GM23338 (cell line): ENCODE data around the gene ZNF514. TPM values are rescaled to one million over a fixed set of nuclear protein-coding genes. Genes with fewer than 3 reads are reported as not detected.

ENCODE experiments used
- ATAC-seq: fragments of 200-7000 bp; cut with Tn5 transposase; 3 replicates; pipeline ENCODE4 v1.9.1; 2020
- DNase-seq: peaks from one replicate; pipeline ENCODE4 v3.0.0-alpha.2; 2015; ENCODE audit warnings: low spot score
- H2AFZ ChIP-seq: fragments of 200-600 bp; sonication (generic); 2 replicates; pipeline ENCODE4 v1.8.0; 2016; ENCODE audit warnings: antibody characterized with exemption, mild to moderate bottlenecking, moderate library complexity
- H3F3A ChIP-seq: fragments of 200-600 bp; sonication (generic); replicated peaks from 2 replicates; pipeline ENCODE4 v1.8.0; 2017; ENCODE audit warnings: antibody characterized with exemption, mixed run types, low read depth
- H3K27ac ChIP-seq: fragments of 200-600 bp; sonication (generic); 2 replicates; pipeline ENCODE4 v1.6.1; 2016; ENCODE audit warnings: low read depth
- H3K27me3 ChIP-seq: fragments of 200-600 bp; sonication (generic); 2 replicates; pipeline ENCODE4 v1.8.0; 2016; ENCODE audit warnings: mild to moderate bottlenecking, mixed run types, moderate library complexity; ENCODE audit not compliant: insufficient read depth
- H3K36me3 ChIP-seq: fragments of 200-600 bp; sonication (generic); 2 replicates; pipeline ENCODE4 v1.8.0; 2016; ENCODE audit warnings: mild to moderate bottlenecking; ENCODE audit not compliant: insufficient read depth
- H3K4me1 ChIP-seq: fragments of 200-600 bp; sonication (generic); 2 replicates; pipeline ENCODE4 v1.8.0; 2016; ENCODE audit warnings: mild to moderate bottlenecking, moderate library complexity; ENCODE audit not compliant: insufficient read depth
- H3K4me2 ChIP-seq: fragments of 200-600 bp; sonication (generic); 2 replicates; pipeline ENCODE4 v1.7.1; 2017; ENCODE audit warnings: mixed run types
- H3K4me3 ChIP-seq: fragments of 200-600 bp; sonication (generic); 2 replicates; pipeline ENCODE4 v1.6.1; 2016; ENCODE audit warnings: mixed run types
- H3K79me2 ChIP-seq: fragments of 200-600 bp; sonication (generic); replicated peaks from 2 replicates; pipeline ENCODE4 v1.8.0; 2017; ENCODE audit warnings: mild to moderate bottlenecking; ENCODE audit not compliant: insufficient read depth
- H3K9me2 ChIP-seq: fragments of 200-600 bp; sonication (generic); 2 replicates; pipeline ENCODE4 v1.8.0; 2017; ENCODE audit not compliant: insufficient read depth
- H4K20me1 ChIP-seq: fragments of 200-600 bp; sonication (generic); replicated peaks from 2 replicates; pipeline ENCODE4 v1.8.0; 2017; ENCODE audit warnings: mild to moderate bottlenecking; ENCODE audit not compliant: insufficient read depth
- H3K27ac Mint-ChIP-seq: 2 replicates; pipeline ENCODE4 v1.8.0; 2020; ENCODE audit warnings: inconsistent platforms, mild to moderate bottlenecking, moderate library complexity, mixed read lengths
- H3K27me3 Mint-ChIP-seq: 3 replicates; pipeline ENCODE4 v1.8.0; 2022; ENCODE audit warnings: low read depth, mild to moderate bottlenecking, moderate library complexity, mixed read lengths, inconsistent platforms; ENCODE audit not compliant: insufficient read depth, poor library complexity
- H3K36me3 Mint-ChIP-seq: 3 replicates; pipeline ENCODE4 v1.8.0; 2021; ENCODE audit warnings: low read depth, mild to moderate bottlenecking, inconsistent platforms, moderate library complexity, mixed read lengths
- H3K4me1 Mint-ChIP-seq: 3 replicates; pipeline ENCODE4 v1.8.0; 2020; ENCODE audit warnings: mild to moderate bottlenecking, inconsistent platforms, mixed read lengths
- H3K4me3 Mint-ChIP-seq: 3 replicates; pipeline ENCODE4 v1.8.0; 2021; ENCODE audit warnings: moderate library complexity, mild to moderate bottlenecking, inconsistent platforms, mixed read lengths
- H3K9me3 Mint-ChIP-seq: 3 replicates; pipeline ENCODE4 v1.8.0; 2020; ENCODE audit warnings: moderate library complexity, mild to moderate bottlenecking, inconsistent platforms, mixed read lengths
- CREB1 ChIP-seq: fragments of 250-450 bp; sonication (Bioruptor Pico); IDR thresholded peaks from 2 replicates; pipeline ENCODE4 v1.5.0; 2020; ENCODE audit warnings: low read depth, mild to moderate bottlenecking, moderate library complexity
- CTCF ChIP-seq, 2 experiments: fragments of 200-600 bp in 1 of 2; sonication (generic) in 1 of 2; conservative IDR thresholded peaks; 2 replicates each; pipeline versions ENCODE4 v1.5.1 to v1.6.1; 2016 to 2017; ENCODE audit warnings: antibody characterized with exemption in 2 of 2, low read depth in 2 of 2, mild to moderate bottlenecking in 2 of 2, moderate library complexity in 1 of 2
- EZH2 ChIP-seq: fragments of 200-600 bp; sonication (generic); IDR thresholded peaks from one replicate; pipeline ENCODE4 v1.8.0; 2017; ENCODE audit warnings: antibody characterized with exemption, mild to moderate bottlenecking, low read depth; ENCODE audit not compliant: unreplicated experiment
- EZH2phosphoT487 ChIP-seq: fragments of 200-600 bp; sonication (generic); IDR thresholded peaks from one replicate; pipeline ENCODE4 v1.8.1; 2018; ENCODE audit warnings: antibody characterized with exemption; ENCODE audit not compliant: unreplicated experiment
- JUNB ChIP-seq: IDR thresholded peaks from one replicate; pipeline ENCODE4 v1.6.1; 2016; ENCODE audit warnings: antibody characterized with exemption; ENCODE audit not compliant: unreplicated experiment
- NANOG ChIP-seq: IDR thresholded peaks from 2 replicates; pipeline ENCODE4 v1.6.1; 2016; ENCODE audit warnings: antibody characterized with exemption, borderline replicate concordance
- POLR2AphosphoS5 ChIP-seq: IDR thresholded peaks from 2 replicates; pipeline ENCODE4 v1.6.1; 2016; ENCODE audit warnings: antibody characterized with exemption, low read depth
- STAT1 ChIP-seq: IDR thresholded peaks from one replicate; pipeline ENCODE4 v1.6.1; 2016; ENCODE audit warnings: antibody characterized with exemption; ENCODE audit not compliant: unreplicated experiment
- ZNF114 ChIP-seq: fragments of 250-450 bp; sonication (Bioruptor Pico); IDR thresholded peaks from 2 replicates; pipeline ENCODE4 v1.5.0; 2020; ENCODE audit warnings: mild to moderate bottlenecking, moderate library complexity
- ZNF331 ChIP-seq: fragments of 250-450 bp; sonication (Bioruptor Pico); IDR thresholded peaks from 2 replicates; pipeline ENCODE4 v1.5.0; 2020; ENCODE audit warnings: low read depth, mild to moderate bottlenecking, moderate library complexity
- polyA plus RNA-seq: library from polyadenylated mRNA; unstranded; fragments of >200 nt; fragmentation: Nextera tagmentation; extraction: Ambion mirVana; gene quantifications from 2 replicates; pipeline ENCODE4 v1.2.1, GENCODE V29; 2016
- total RNA-seq: library from RNA; depleted of rRNA; stranded (reverse); fragments of >200 nt; shearing (Covaris generic); gene quantifications from 2 replicates; pipeline ENCODE4 v1.2.3, GENCODE V29; 2014
- TF ChIP-seq, protein P1 (sequence below): fragments of 250-450 bp; sonication (Bioruptor Pico); IDR thresholded peaks from 2 replicates; pipeline ENCODE4 v1.5.0; 2020; ENCODE audit warnings: mild to moderate bottlenecking, moderate library complexity
- TF ChIP-seq, protein P2 (sequence below): IDR thresholded peaks from one replicate; pipeline ENCODE4 v1.6.1; 2018; ENCODE audit warnings: antibody characterized with exemption; ENCODE audit not compliant: unreplicated experiment

The ZNF514 gene
- total and polyA plus RNA-seq, 2 experiments from 2014 or later, result 7.2 to 9.3 TPM

GRCh38 chr2:95174031-95174542 is 14.4 kb upstream of the ZNF514 start (continued):
- TF ChIP-seq, protein P1, sequence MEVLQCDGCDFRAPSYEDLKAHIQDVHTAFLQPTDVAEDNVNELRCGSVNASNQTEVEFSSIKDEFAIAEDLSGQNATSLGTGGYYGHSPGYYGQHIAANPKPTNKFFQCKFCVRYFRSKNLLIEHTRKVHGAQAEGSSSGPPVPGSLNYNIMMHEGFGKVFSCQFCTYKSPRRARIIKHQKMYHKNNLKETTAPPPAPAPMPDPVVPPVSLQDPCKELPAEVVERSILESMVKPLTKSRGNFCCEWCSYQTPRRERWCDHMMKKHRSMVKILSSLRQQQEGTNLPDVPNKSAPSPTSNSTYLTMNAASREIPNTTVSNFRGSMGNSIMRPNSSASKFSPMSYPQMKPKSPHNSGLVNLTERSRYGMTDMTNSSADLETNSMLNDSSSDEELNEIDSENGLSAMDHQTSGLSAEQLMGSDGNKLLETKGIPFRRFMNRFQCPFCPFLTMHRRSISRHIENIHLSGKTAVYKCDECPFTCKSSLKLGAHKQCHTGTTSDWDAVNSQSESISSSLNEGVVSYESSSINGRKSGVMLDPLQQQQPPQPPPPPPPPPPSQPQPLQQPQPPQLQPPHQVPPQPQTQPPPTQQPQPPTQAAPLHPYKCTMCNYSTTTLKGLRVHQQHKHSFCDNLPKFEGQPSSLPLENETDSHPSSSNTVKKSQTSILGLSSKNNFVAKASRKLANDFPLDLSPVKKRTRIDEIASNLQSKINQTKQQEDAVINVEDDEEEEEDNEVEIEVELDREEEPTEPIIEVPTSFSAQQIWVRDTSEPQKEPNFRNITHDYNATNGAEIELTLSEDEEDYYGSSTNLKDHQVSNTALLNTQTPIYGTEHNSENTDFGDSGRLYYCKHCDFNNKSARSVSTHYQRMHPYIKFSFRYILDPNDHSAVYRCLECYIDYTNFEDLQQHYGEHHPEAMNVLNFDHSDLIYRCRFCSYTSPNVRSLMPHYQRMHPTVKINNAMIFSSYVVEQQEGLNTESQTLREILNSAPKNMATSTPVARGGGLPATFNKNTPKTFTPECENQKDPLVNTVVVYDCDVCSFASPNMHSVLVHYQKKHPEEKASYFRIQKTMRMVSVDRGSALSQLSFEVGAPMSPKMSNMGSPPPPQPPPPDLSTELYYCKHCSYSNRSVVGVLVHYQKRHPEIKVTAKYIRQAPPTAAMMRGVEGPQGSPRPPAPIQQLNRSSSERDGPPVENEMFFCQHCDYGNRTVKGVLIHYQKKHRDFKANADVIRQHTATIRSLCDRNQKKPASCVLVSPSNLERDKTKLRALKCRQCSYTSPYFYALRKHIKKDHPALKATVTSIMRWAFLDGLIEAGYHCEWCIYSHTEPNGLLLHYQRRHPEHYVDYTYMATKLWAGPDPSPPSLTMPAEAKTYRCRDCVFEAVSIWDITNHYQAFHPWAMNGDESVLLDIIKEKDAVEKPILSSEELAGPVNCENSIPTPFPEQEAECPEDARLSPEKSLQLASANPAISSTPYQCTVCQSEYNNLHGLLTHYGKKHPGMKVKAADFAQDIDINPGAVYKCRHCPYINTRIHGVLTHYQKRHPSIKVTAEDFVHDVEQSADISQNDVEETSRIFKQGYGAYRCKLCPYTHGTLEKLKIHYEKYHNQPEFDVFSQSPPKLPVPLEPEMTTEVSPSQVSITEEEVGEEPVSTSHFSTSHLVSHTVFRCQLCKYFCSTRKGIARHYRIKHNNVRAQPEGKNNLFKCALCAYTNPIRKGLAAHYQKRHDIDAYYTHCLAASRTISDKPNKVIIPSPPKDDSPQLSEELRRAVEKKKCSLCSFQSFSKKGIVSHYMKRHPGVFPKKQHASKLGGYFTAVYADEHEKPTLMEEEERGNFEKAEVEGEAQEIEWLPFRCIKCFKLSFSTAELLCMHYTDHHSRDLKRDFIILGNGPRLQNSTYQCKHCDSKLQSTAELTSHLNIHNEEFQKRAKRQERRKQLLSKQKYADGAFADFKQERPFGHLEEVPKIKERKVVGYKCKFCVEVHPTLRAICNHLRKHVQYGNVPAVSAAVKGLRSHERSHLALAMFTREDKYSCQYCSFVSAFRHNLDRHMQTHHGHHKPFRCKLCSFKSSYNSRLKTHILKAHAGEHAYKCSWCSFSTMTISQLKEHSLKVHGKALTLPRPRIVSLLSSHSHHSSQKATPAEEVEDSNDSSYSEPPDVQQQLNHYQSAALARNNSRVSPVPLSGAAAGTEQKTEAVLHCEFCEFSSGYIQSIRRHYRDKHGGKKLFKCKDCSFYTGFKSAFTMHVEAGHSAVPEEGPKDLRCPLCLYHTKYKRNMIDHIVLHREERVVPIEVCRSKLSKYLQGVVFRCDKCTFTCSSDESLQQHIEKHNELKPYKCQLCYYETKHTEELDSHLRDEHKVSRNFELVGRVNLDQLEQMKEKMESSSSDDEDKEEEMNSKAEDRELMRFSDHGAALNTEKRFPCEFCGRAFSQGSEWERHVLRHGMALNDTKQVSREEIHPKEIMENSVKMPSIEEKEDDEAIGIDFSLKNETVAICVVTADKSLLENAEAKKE, result no peak
- TF ChIP-seq STAT1, result no peak
- TF ChIP-seq JUNB, result no peak
- TF ChIP-seq CREB1 (CRISPR knock-in tag), result no peak
- no peak for TF ChIP-seq NANOG
- no peak for TF ChIP-seq EZH2
- TF ChIP-seq ZNF331 (CRISPR knock-in tag), result no peak

DNA sequence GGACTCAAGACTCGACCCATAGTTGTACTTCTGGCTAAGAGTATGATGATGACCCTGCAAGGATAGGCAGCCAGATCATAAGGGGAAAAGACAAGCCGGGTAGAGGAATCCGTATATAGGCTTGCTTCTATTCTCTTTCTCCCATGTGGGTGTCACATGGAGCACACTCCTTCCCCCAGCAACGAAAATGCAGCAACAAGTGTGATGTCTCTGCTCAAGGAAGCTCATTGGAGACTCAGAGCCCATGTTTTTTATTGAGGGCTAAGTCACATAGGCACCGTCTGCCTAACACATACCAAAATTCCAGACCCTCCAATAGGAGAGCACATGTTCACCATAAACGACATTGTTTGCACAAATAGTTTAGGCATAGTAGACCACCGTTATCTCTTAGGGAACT is 12.3 kb upstream of the ZNF514 start:
- Histone ChIP-seq H3F3A (no peaks in the 10 kb centered on the region), H2AFZ (no peak overlapping the region), H3K36me3 (no peaks in the 10 kb centered on the region), H3K9me2 (no peaks in the 10 kb centered on the region), H3K4me1 (no peaks in the 10 kb centered on the region), H3K79me2 (peaks cover 3% of the 10 kb centered on the region; the same call in 1 of the 2 replicates), H3K4me2 (no peak overlapping the region), H3K27me3 (no peaks in the 10 kb centered on the region), H3K27ac (no peak overlapping the region), H4K20me1 (no peaks in the 10 kb centered on the region; the same call in 1 of the 2 replicates), H3K4me3 (no peak overlapping the region)
- no peak overlapping the region for H3K27ac Mint-ChIP-seq
- H3K9me3 Mint-ChIP-seq, result no peaks in the 10 kb centered on the region
- H3K4me1 Mint-ChIP-seq, result no peaks in the 10 kb centered on the region
- H3K36me3 Mint-ChIP-seq, result no peaks in the 10 kb centered on the region
- H3K27me3 Mint-ChIP-seq, result peaks cover 5% of the 10 kb centered on the region
- DNase-seq (no peak), ATAC-seq (no peak)
- no peak overlapping the region for H3K4me3 Mint-ChIP-seq
- TF ChIP-seq EZH2, result no peak
- TF ChIP-seq NANOG, result no peak
- no peak for TF ChIP-seq EZH2phosphoT487
- TF ChIP-seq POLR2AphosphoS5, result no peak
- TF ChIP-seq CTCF (conservative IDR thresholded peaks at IDR 0.05; ENCODE audit: low read depth in 2 of 2), result no peak
- TF ChIP-seq ZNF114, result no peak
- no peak for TF ChIP-seq CREB1 (CRISPR knock-in tag)
- TF ChIP-seq, protein P2, sequence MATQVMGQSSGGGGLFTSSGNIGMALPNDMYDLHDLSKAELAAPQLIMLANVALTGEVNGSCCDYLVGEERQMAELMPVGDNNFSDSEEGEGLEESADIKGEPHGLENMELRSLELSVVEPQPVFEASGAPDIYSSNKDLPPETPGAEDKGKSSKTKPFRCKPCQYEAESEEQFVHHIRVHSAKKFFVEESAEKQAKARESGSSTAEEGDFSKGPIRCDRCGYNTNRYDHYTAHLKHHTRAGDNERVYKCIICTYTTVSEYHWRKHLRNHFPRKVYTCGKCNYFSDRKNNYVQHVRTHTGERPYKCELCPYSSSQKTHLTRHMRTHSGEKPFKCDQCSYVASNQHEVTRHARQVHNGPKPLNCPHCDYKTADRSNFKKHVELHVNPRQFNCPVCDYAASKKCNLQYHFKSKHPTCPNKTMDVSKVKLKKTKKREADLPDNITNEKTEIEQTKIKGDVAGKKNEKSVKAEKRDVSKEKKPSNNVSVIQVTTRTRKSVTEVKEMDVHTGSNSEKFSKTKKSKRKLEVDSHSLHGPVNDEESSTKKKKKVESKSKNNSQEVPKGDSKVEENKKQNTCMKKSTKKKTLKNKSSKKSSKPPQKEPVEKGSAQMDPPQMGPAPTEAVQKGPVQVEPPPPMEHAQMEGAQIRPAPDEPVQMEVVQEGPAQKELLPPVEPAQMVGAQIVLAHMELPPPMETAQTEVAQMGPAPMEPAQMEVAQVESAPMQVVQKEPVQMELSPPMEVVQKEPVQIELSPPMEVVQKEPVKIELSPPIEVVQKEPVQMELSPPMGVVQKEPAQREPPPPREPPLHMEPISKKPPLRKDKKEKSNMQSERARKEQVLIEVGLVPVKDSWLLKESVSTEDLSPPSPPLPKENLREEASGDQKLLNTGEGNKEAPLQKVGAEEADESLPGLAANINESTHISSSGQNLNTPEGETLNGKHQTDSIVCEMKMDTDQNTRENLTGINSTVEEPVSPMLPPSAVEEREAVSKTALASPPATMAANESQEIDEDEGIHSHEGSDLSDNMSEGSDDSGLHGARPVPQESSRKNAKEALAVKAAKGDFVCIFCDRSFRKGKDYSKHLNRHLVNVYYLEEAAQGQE, result no peak
- TF ChIP-seq STAT1, result no peak
